Activated CD8-positive, alpha-beta memory T cell treated with anti-CD3 and anti-CD28 coated beads, Interleukin-2, amount 10 ng/mL, durations not matched to agents 7 days and 5 days (primary cell): ENCODE measurements around the gene STAT2. TPM values are rescaled to one million over a fixed set of nuclear protein-coding genes. Genes with fewer than 3 reads are reported as not detected.

Experiments used
- ATAC-seq: fragments of 150-1000 bp; cut with Tn5 transposase; one replicate; pipeline ENCODE4 v1.10.0; 2021; ENCODE audit warnings: moderate library complexity
- CTCF ChIA-PET: fragments of 350-600 bp; sonication (Branson Sonifier 250); formaldehyde crosslinking; loops from one replicate; lab custom pipeline; 2021; ENCODE audit warnings: antibody characterized with exemption; lab: Charles Lee
- DNase-seq: peaks from one replicate; pipeline ENCODE4 v3.0.0-alpha.2; 2020
- H3K27ac Mint-ChIP-seq: one replicate; pipeline ENCODE4 v1.8.0; 2021; ENCODE audit warnings: mild to moderate bottlenecking, mixed read lengths
- H3K27me3 Mint-ChIP-seq: one replicate; pipeline ENCODE4 v1.8.0; 2021; ENCODE audit warnings: mixed read lengths
- H3K36me3 Mint-ChIP-seq: one replicate; pipeline ENCODE4 v1.8.0; 2021; ENCODE audit warnings: mild to moderate bottlenecking, mixed read lengths
- H3K4me1 Mint-ChIP-seq: one replicate; pipeline ENCODE4 v1.8.0; 2021; ENCODE audit warnings: mixed read lengths
- H3K4me3 Mint-ChIP-seq: one replicate; pipeline ENCODE4 v1.8.0; 2021; ENCODE audit warnings: mild to moderate bottlenecking, moderate library complexity, mixed read lengths
- H3K9me3 Mint-ChIP-seq: one replicate; pipeline ENCODE4 v1.8.0; 2022; ENCODE audit warnings: low read depth, mixed read lengths
- total RNA-seq, 2 experiments: library from RNA; stranded (reverse); gene quantifications; one replicate each; pipeline ENCODE4 v1.2.3, GENCODE V29; 2021

STAT2 gene
- total RNA-seq, 2 experiments from 2014 or later, result 178 to 308 TPM

- Mint-ChIP-seq H3K27ac (no peak overlapping the region), H3K9me3 (no peaks in the 10 kb centered on the region), H3K36me3 (peaks cover 25% of the 10 kb centered on the region), H3K4me3 (no peak overlapping the region), H3K4me1 (no peaks in the 10 kb centered on the region), H3K27me3 (no peaks in the 10 kb centered on the region)
- CTCF ChIA-PET, result interaction anchor here (0.7 to 2.3 kb wide), 5 partner anchors 24 to 155 kb away, joined by 3 to 9 read pairs (median 3); partner anchors contain the start of gene ANKRD52
- no peak for DNase-seq
- ATAC-seq, result no peak
Measured at GRCh38 chr12:56308714-56309113, 51.2 kb downstream of the STAT2 start.

DNA sequence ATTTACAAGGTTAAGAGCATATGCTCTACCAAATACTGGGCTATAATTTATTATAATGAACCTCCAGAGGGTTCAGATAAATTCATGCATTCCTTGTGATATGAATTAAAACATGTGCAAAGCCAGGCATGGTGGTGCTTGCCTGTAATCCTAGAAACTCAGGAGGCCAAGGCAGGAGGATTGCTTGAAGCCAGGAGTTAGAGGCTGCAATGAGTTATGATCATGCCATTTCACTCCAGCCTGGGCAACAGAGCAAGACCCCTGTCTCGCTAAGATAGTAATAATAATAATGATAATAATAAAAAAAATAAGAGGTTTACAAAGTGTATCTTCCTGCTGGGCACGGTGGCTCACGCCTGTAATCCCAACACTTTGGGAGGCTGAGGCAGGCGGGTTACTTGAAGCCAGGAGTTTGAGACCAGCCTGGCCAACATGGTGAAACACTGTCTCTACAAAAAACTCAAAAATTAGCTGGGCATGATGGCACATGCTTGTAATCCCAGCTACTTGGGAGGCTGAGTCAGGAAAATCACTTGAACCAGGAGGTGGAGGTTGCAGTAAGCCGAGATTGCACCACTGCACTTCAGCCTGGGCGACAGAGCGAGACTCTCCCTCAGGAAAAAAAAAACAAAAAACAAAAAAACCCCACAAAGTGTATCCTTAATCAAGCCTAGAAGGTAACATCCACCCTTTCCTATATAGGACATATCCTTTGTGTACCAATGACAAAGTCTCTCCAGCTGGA is 52.5 kb downstream of the STAT2 start:
- no peak for DNase-seq
- CTCF ChIA-PET, result interaction anchor here (1.9 to 2.3 kb wide), 2 partner anchors 9 to 101 kb away, joined by 6 to 9 read pairs; partner anchors contain the start of gene CNPY2

GRCh38 chr12:56304872-56305590 is 54.9 kb downstream of the STAT2 start:
- Mint-ChIP-seq H3K27me3 (no peaks in the 10 kb centered on the region), H3K27ac (no peak overlapping the region), H3K36me3 (peaks cover 14% of the 10 kb centered on the region), H3K9me3 (no peaks in the 10 kb centered on the region), H3K4me3 (no peak overlapping the region), H3K4me1 (peaks cover 19% of the 10 kb centered on the region)
- ATAC-seq, result no peak
- no peak for DNase-seq
- CTCF ChIA-PET, result interaction anchor here (1.3 kb wide), 1 partner anchor 37 kb away, joined by 3 read pairs; no protein-coding TSS in a partner anchor

More for the DNA sequence above, 52.5 kb downstream of the STAT2 start:
- no peaks in the 10 kb centered on the region for H3K27me3 Mint-ChIP-seq
- ATAC-seq, result no peak
- peaks cover under 1% of the 10 kb centered on the region for H3K4me1 Mint-ChIP-seq
- no peak overlapping the region for H3K4me3 Mint-ChIP-seq
- H3K36me3 Mint-ChIP-seq, result peaks cover 25% of the 10 kb centered on the region
- H3K9me3 Mint-ChIP-seq, result no peaks in the 10 kb centered on the region
- no peak overlapping the region for H3K27ac Mint-ChIP-seq

DNA sequence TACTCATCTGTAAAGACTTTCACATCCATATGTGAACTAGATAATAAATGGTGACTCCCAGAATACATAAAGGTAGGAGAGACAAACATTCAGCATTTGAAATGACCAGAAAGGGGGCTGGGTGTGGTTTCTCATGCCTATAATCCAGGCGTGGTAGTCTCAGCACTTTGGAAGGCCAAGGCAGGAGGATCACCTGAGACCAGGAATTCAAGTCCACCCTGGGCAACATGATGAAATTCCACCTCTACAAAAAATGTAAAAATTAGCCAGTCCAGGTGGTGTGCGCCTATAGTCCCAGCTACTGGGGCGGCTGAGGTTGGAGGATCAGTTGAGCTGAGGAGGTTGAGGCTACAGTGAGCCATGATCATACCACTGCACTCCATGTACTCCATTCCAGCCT is 55.6 kb downstream of the STAT2 start:
- no peak for DNase-seq
- Mint-ChIP-seq H3K4me1 (peaks cover 19% of the 10 kb centered on the region), H3K4me3 (no peak overlapping the region), H3K9me3 (no peaks in the 10 kb centered on the region), H3K36me3 (peaks cover 10% of the 10 kb centered on the region), H3K27ac (no peak overlapping the region), H3K27me3 (no peaks in the 10 kb centered on the region)
- ATAC-seq, result no peak
- CTCF ChIA-PET, result no interaction called here

DNA sequence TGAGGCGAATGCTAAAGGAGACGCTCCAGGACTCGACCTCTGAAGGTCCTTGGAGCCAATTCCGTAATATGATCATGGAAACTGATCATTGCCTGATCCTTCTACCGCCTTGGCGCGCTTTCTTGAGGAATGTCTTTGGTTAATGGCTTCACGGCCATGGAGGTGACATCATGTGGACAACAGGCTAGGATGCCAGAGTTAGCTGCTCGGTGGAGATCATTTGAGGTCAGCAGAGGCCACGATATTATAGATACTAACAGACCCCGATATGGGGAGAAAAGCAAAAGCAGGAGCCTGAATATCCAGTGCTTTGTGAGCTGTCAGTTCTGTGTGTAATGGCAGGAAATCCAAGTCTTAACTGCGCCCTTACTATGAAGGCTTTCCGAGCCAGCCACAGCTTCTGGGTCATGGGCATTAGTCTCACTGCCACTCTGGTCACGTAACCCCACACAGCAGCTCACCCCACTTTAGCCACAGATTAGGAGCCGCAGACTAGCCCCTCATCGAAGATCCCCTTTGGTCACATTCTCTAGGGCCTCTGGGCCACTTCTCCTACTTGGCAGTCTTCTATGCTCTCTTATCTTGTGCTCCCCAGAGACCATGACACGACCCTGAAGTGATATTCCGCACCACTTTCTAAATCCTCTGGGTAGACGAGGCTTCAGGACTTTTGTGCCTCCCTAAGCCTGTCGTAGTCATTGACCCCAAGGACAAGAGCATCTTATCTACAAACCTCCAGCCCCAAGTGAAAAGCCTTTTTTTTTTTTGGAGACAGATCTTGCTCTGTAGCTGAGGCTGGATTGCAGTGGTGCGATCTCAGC is 59.1 kb downstream of the STAT2 start:
- no peak for ATAC-seq
- Mint-ChIP-seq H3K4me1 (peaks cover 49% of the 10 kb centered on the region), H3K4me3 (peak overlapping the region; percentile 90)

GRCh38 chr12:56299853-56300643 is 59.9 kb downstream of the STAT2 start, which contains the start of gene CS:
TSS of gene CS (minus strand) at chr12:56300330. CDS start at chr12:56300201, 129 bp downstream.
- peaks cover 49% of the 10 kb centered on the region for H3K4me1 Mint-ChIP-seq
- CTCF ChIA-PET, result interaction anchor here (0.6 to 1.9 kb wide), 4 partner anchors 13 to 78 kb away, joined by 3 to 6 read pairs (median 4); partner anchors contain the start of genes PAN2 and RNF41

More for the DNA sequence above, 59.1 kb downstream of the STAT2 start:
- Mint-ChIP-seq H3K27me3 (no peaks in the 10 kb centered on the region), H3K27ac (peak overlapping the region; percentile 89), H3K36me3 (peaks cover 30% of the 10 kb centered on the region), H3K9me3 (no peaks in the 10 kb centered on the region)
- CTCF ChIA-PET, result interaction anchor here (0.6 to 1.9 kb wide), 5 partner anchors 20 to 752 kb away, joined by 3 to 6 read pairs (median 3); partner anchors contain the start of genes PAN2 and RNF41
- DNase-seq, result no peak

DNA sequence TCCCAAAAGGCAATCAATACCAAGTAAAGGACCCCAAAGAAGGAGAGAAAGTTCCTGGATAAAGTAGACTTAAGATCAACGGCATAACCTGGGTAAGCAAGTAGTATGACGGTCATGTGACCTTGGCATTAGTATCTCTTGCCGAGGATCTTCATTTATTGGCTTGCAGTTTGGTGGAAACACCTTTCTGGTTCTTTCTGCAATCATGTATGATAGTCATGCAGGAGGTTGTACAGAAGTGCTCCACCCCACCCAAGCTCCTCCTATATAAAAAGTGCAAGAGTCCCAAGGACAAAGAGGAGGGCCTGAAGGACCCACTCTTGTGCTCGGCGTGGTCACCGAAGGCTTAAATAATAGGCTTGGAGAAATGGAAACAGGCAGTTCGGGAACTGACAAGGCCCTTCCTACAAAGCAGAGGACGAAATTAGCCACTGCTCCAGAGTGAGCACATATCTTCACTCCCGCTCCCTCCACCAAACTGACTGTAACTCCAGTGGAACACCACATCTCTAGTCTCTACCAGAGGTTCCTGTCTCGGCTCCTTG is 60.5 kb downstream of the STAT2 start:
- H3K4me3 Mint-ChIP-seq, result peak overlapping the region; percentile 90
- CTCF ChIA-PET, result interaction anchor here (1.1 to 1.9 kb wide), 7 partner anchors 12 to 181 kb away, joined by 3 to 7 read pairs (median 4); partner anchors contain the start of genes ESYT1, IL23A, PAN2 and ZC3H10
- ATAC-seq, result peak; percentile 3

More at GRCh38 chr12:56299853-56300643, 59.9 kb downstream of the STAT2 start, which contains the start of gene CS:
- DNase-seq, result peak; percentile 99
- Mint-ChIP-seq H3K27me3 (no peaks in the 10 kb centered on the region), H3K4me3 (peak within 1 kb of the TSS; percentile 90), H3K9me3 (no peaks in the 10 kb centered on the region), H3K27ac (peak within 1 kb of the TSS; percentile 89), H3K36me3 (peaks cover 26% of the 10 kb centered on the region)
- ATAC-seq, result peak; percentile 97

DNA sequence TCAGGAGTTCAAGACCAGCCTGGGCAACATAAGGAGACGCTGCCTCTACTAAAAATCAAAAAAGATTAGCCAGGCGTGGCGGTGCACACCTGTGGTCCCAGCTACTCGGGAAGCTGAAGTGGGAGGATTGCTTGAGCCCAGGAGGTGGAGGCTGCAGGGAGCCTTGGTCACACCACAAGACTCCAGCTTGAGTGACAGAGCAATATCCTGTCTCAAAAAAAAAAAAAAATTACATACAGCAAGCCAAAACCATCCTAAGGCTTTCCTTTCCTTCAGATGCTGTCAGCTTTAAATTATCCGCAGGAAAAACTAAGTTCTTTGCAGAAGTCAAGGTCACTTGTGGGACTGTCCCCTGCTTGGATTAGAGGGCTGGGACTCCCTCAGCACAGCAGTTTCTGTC is 61.1 kb downstream of the STAT2 start:
- Mint-ChIP-seq H3K27ac (peak overlapping the region; percentile 89), H3K4me1 (peaks cover 52% of the 10 kb centered on the region), H3K27me3 (no peaks in the 10 kb centered on the region), H3K4me3 (peak overlapping the region; percentile 90), H3K9me3 (no peaks in the 10 kb centered on the region), H3K36me3 (peaks cover 27% of the 10 kb centered on the region)
- ATAC-seq (no peak), DNase-seq (no peak)
- CTCF ChIA-PET, result interaction anchor here (0.9 to 1.6 kb wide), 9 partner anchors 9 to 180 kb away, joined by 3 to 7 read pairs (median 4); partner anchors contain the start of genes ESYT1, IL23A and ZC3H10

More for the DNA sequence above, 60.5 kb downstream of the STAT2 start:
- Mint-ChIP-seq H3K36me3 (peaks cover 26% of the 10 kb centered on the region), H3K4me1 (peaks cover 49% of the 10 kb centered on the region), H3K9me3 (no peaks in the 10 kb centered on the region), H3K27me3 (no peaks in the 10 kb centered on the region), H3K27ac (peak overlapping the region; percentile 89)
- DNase-seq, result peak; percentile 56

DNA sequence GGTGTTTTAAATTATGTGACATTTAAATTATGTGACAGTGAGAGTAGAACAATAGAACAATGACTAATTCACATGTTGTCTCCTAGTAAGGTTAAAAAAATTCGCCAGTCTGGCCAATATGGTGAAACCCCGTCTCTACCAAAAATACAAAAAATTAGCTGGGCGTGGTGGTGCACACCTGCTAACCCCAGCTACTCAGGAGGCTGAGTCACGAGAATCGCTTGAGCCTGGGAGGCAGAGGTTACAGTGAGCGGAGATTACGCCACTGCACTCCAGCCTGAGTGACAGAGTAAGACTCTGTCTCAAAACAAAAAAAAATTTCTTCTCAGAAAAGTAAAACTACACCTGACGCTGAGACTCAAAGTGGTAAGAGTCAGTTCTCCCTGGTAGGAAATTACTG is 62.5 kb downstream of the STAT2 start:
- Mint-ChIP-seq H3K4me1 (peaks cover 56% of the 10 kb centered on the region), H3K27me3 (no peaks in the 10 kb centered on the region), H3K4me3 (peak overlapping the region; percentile 6), H3K27ac (peak overlapping the region; percentile 31), H3K36me3 (peaks cover 32% of the 10 kb centered on the region), H3K9me3 (no peaks in the 10 kb centered on the region)
- DNase-seq, result no peak
- ATAC-seq, result no peak
- CTCF ChIA-PET, result interaction anchor here (0.7 to 1.3 kb wide), 4 partner anchors 11 to 339 kb away, joined by 3 to 4 read pairs (median 3); partner anchors contain the start of gene COQ10A

DNA sequence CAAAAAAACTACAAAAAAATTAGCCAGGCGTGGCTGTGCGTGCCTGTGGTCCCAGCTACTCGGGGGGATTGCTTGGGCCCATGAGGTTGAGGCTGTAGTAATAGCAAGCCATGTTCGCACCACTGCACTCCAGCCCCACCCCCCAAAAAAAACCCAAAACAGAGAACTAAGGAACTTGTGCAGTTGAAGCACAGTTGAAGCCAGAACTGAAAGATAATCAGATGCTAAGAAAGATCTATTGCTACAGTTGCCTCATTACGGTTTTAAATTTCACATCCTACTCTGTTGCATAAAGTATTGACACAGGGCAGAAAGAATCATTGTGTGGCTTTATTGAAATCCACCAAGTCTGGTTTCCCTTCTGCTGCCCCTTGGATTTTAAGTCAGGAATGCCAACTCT is 63.6 kb downstream of the STAT2 start:
- Mint-ChIP-seq H3K9me3 (no peaks in the 10 kb centered on the region), H3K4me1 (peaks cover 54% of the 10 kb centered on the region), H3K4me3 (no peak overlapping the region), H3K36me3 (peaks cover 37% of the 10 kb centered on the region), H3K27me3 (no peaks in the 10 kb centered on the region), H3K27ac (no peak overlapping the region)
- DNase-seq, result no peak
- no peak for ATAC-seq
- CTCF ChIA-PET, result no interaction called here

GRCh38 chr12:56293795-56294194 is 66.1 kb downstream of the STAT2 start:
- H3K9me3 Mint-ChIP-seq, result no peaks in the 10 kb centered on the region
- no peak for ATAC-seq
- peak overlapping the region; percentile 36 for H3K27ac Mint-ChIP-seq
- DNase-seq, result no peak
- H3K27me3 Mint-ChIP-seq, result no peaks in the 10 kb centered on the region
- H3K36me3 Mint-ChIP-seq, result peaks cover 47% of the 10 kb centered on the region
- H3K4me1 Mint-ChIP-seq, result peaks cover 51% of the 10 kb centered on the region
- H3K4me3 Mint-ChIP-seq, result no peak overlapping the region
- CTCF ChIA-PET, result interaction anchor here (1.7 kb wide), 1 partner anchor 27 kb away, joined by 6 read pairs; the partner anchor contains the start of gene COQ10A
